Peyer's patch (tissue), 4 donors: ENCODE results near the gene TBC1D22B.

Experiments used
- POLR2A ChIP-seq, 2 donors: fragments of 450-650 bp; IDR thresholded peaks; one replicate each; pipeline ENCODE4 v1.5.1; 2017; ENCODE audit warnings: antibody characterized with exemption in 2 of 2, mild to moderate bottlenecking in 2 of 2, moderate library complexity in 2 of 2
- TF ChIP-seq, protein P1 (sequence below), 6 experiments: fragments of 450-650 bp in 4 of 6; fragments of 200-600 bp in 2 of 6; sonication (generic) in 1 of 6; IDR thresholded peaks; one replicate each; pipeline ENCODE4 v1.5.1; 2017 to 2019; ENCODE audit warnings: antibody characterized with exemption in 6 of 6, mild to moderate bottlenecking in 3 of 6, moderate library complexity in 1 of 6

GRCh38 chr6:37212268-37212667, 45.3 kb upstream of the TBC1D22B start:
- TF ChIP-seq, protein P1, sequence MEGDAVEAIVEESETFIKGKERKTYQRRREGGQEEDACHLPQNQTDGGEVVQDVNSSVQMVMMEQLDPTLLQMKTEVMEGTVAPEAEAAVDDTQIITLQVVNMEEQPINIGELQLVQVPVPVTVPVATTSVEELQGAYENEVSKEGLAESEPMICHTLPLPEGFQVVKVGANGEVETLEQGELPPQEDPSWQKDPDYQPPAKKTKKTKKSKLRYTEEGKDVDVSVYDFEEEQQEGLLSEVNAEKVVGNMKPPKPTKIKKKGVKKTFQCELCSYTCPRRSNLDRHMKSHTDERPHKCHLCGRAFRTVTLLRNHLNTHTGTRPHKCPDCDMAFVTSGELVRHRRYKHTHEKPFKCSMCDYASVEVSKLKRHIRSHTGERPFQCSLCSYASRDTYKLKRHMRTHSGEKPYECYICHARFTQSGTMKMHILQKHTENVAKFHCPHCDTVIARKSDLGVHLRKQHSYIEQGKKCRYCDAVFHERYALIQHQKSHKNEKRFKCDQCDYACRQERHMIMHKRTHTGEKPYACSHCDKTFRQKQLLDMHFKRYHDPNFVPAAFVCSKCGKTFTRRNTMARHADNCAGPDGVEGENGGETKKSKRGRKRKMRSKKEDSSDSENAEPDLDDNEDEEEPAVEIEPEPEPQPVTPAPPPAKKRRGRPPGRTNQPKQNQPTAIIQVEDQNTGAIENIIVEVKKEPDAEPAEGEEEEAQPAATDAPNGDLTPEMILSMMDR (IDR thresholded peaks at IDR 0.05) = no peak
- TF ChIP-seq POLR2A (IDR thresholded peaks at IDR 0.05) = no peak
